Activated CD4-positive, alpha-beta T cell treated with anti-CD3 and anti-CD28 coated beads, Interleukin-10, Interleukin-2, amounts not matched to agents 100 ng/mL and 50 ng/mL, durations not matched to agents 16 hours and 8 hours (primary cell): ENCODE measurements around the gene STPG3.
A peak's percentile ranks its signal among the peaks of the same experiment; 100 is the strongest.

Experiments
- DNase-seq: peaks from one replicate; pipeline ENCODE4 v3.0.0-alpha.2; 2020

The STPG3 gene

GRCh38 chr9:137251194-137251461 is at the start of gene STPG3:
TSS of gene STPG3 (plus strand) at chr9:137251286. CDS start at chr9:137251287, 1 bp downstream.
- no peak for DNase-seq

- no peak for DNase-seq
Measured at GRCh38 chr9:137202966-137203365, 48.1 kb upstream of the STPG3 start.

- no peak for DNase-seq
Measured at GRCh38 chr9:137204731-137205125, 46.4 kb upstream of the STPG3 start.

GRCh38 chr9:137205126-137206069 is 45.7 kb upstream of the STPG3 start, which contains the start of the genes NDOR1 and TMEM203:
TSS of gene NDOR1 (plus strand) at chr9:137205700. CDS start at chr9:137205778, 78 bp downstream.
TSS of gene TMEM203 (minus strand) at chr9:137205648. CDS start at chr9:137205414, 234 bp downstream.
- peak; percentile 96 for DNase-seq

- DNase-seq = no peak
Measured at GRCh38 chr9:137206602-137207001, 44.5 kb upstream of the STPG3 start.

GRCh38 chr9:137211532-137211931 is 39.6 kb upstream of the STPG3 start:
- no peak for DNase-seq

- DNase-seq = no peak
Measured at GRCh38 chr9:137212520-137212919, 38.6 kb upstream of the STPG3 start.

GRCh38 chr9:137213160-137214060 is 37.7 kb upstream of the STPG3 start:
- no peak for DNase-seq

- DNase-seq = no peak
Measured at GRCh38 chr9:137214620-137215019, 36.5 kb upstream of the STPG3 start.

GRCh38 chr9:137215196-137215986 is 35.7 kb upstream of the STPG3 start:
- DNase-seq = no peak

- DNase-seq = no peak
Measured at GRCh38 chr9:137216188-137216965, 34.7 kb upstream of the STPG3 start.

- DNase-seq = no peak
Measured at GRCh38 chr9:137217276-137218211, 33.5 kb upstream of the STPG3 start.

- DNase-seq = no peak
Measured at GRCh38 chr9:137218212-137218753, 32.8 kb upstream of the STPG3 start.

GRCh38 chr9:137218754-137219271 is 32.3 kb upstream of the STPG3 start:
- DNase-seq = no peak

- DNase-seq = no peak
Measured at GRCh38 chr9:137219757-137220316, 31.2 kb upstream of the STPG3 start.

GRCh38 chr9:137220317-137221094 is 30.6 kb upstream of the STPG3 start:
- no peak for DNase-seq

GRCh38 chr9:137221095-137221505 is 30.0 kb upstream of the STPG3 start:
- DNase-seq = no peak

GRCh38 chr9:137221506-137222111 is 29.5 kb upstream of the STPG3 start:
- DNase-seq = no peak
